NCI-H1105 treated with DMSO at 0.1 percent for 48 hours (cell line): ENCODE data around the gene LRRC52.
A peak's percentile ranks its signal among the peaks of the same experiment; 100 is the strongest.

Experiments used
- DNase-seq: peaks from one replicate; lab custom pipeline; 2025; lab: John Stamatoyannopoulos, UW

LRRC52 gene

GRCh38 chr1:165537356-165538109 is 6.3 kb upstream of the LRRC52 start:
- no peak for DNase-seq

DNA sequence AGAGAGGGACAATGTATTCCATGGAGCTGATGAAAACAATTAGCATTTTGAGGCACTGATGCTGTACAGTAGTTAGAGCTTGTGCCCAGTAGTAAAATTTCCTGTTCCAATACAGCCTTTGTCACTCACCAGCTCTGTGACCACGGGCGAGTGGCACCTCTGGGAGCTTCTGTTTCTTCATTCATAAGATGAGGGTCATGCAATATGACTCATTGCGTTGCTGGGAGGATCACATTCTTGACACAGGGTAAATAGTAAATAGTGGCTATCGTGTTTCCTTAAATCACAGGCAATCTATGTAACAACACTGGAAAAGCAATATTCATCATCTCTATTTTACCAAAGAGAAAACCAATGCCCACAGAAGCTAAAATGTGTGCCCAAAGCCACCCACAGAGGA is 4.5 kb upstream of the LRRC52 start:
- no peak for DNase-seq

GRCh38 chr1:165539908-165540307 is 3.9 kb upstream of the LRRC52 start:
- DNase-seq, result no peak

DNA sequence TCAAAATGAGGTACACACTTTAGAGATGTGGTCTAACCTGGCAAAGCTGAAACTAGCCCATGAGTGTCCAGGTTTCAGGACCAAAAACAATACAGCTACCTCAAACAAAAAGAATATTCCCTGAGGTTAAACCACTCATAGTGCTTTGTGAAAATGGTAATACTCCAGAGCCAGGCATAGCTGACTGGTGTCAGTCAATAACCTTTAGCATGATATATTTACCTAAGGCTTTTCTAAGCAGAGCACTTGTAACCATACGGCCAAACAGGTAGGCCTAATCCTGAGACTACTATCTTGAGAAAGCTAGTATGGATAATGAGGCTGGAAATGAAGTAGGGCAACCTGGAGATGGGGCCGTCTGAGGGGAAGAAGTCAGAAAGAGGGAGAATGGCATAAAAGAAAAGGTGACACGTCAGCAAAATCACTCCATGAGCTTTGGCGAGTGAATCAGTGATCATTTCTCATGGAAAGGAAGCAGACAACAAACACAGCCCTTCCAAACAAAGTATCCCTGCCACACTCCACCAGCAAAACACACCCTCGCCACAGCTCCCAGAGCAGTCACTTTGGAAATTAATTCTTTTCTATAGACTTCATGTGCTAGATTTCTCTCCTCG is 1.7 kb upstream of the LRRC52 start:
- no peak for DNase-seq

- peak; percentile 9 for DNase-seq
These were observed 1.2 kb upstream of the LRRC52 start for GRCh38 chr1:165542647-165543046.

DNA sequence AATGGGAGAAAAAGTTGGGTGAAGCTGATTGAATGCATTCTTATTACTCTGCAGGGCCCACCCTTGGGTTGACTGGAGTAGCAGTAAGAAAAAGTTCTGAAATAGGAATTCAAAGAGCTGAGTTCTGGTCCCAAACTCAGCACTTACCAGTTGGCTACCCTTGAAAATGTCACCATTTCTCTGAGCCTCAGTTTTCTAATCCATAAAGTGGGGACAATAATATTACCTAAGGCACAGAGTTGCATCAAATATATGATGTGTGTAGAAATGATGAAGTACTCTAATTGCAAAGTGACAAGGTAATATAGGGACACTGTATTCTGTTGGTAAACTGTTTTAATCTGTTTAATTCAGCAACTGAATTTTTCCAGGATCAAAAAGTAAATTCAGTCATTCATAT is 1.2 kb downstream of the LRRC52 start:
- no peak for DNase-seq

DNA sequence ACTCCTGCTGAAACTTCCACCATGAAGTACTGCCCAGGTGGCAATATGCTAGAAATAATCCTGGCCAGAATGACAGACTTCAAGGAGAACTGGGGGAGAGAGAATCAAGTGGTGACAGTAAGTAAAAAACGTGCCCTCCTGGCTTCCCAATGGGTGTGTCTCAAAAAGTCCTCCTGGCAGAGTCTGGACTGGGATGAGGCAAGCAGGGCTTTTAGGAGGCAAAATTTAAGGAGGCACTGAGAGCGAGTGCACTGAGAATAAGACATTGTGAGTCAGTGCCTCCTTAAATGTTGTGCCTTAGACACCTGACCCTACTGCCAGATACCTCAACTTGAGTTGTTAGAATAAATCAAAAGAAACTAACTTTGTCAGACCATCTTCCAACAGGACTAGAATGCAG is 2.2 kb downstream of the LRRC52 start:
- DNase-seq, result no peak

GRCh38 chr1:165549973-165550372 is 6.2 kb downstream of the LRRC52 start:
- no peak for DNase-seq

- no peak for DNase-seq
These were observed 7.7 kb downstream of the LRRC52 start for GRCh38 chr1:165551469-165551868.

- peak; percentile 26 for DNase-seq
These were observed 17.3 kb downstream of the LRRC52 start for GRCh38 chr1:165560883-165561656.

GRCh38 chr1:165562571-165562970 is 18.8 kb downstream of the LRRC52 start:
- no peak for DNase-seq

GRCh38 chr1:165563551-165563950 is 19.8 kb downstream of the LRRC52 start:
- DNase-seq, result no peak

DNA sequence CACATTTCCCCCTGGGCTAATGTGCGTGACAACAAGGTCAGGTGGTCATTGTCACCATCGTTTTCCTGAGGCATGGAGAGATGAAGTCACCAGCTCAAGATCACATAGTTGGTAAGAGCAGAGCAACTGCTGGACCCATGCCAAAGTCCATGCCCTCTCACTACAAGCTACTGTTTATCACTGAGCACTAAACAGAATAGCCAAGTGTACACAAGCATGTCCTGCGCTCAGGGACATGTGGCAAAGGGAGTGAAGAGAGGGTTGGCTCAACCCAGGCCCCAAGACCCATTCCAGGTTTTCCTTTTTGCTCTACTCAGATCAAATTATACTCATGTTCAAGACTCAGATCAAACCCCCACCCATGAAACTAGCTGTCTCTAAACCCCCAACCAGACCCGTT is 20.8 kb downstream of the LRRC52 start:
- no peak for DNase-seq

GRCh38 chr1:165565751-165566490 is 22.1 kb downstream of the LRRC52 start:
- no peak for DNase-seq

DNA sequence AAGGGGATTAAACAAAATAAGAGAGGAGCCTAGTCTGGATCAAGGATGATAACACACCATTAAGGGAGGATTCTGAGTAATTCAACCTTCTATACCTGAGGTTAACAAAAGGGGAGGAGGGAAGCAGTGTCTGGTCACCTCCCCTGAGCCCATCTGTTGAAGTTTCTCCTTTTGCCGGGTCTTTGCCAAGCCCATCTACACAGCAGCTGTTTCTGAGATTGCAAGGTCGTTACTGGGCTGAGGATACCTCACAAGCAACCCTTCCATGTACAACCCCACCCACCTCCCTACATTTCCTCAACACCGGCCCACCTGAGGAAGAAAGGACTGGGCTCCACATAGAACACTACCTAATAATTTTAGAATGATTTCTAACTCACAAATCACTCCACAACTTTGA is 26.3 kb downstream of the LRRC52 start:
- DNase-seq, result no peak

DNA sequence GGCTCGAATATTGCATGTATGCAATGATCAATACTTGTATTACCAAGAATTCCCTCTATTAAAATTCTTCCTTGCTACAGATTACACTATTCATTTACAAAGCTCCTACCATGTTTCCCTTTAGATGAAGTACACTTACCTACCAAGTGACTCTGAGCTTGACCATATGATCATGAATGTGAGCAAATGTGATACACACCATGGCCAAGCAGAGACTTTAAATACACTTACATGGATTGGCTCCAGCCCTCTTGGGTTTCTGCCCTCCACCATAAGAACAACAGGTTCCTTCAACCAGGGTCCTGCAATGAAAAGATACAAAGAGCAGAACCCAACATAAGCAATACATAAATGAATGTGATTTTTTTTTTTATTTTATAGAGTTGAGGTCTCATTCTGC is 30.0 kb downstream of the LRRC52 start:
- no peak for DNase-seq

GRCh38 chr1:165574295-165574694 is 30.5 kb downstream of the LRRC52 start:
- DNase-seq, result no peak

DNA sequence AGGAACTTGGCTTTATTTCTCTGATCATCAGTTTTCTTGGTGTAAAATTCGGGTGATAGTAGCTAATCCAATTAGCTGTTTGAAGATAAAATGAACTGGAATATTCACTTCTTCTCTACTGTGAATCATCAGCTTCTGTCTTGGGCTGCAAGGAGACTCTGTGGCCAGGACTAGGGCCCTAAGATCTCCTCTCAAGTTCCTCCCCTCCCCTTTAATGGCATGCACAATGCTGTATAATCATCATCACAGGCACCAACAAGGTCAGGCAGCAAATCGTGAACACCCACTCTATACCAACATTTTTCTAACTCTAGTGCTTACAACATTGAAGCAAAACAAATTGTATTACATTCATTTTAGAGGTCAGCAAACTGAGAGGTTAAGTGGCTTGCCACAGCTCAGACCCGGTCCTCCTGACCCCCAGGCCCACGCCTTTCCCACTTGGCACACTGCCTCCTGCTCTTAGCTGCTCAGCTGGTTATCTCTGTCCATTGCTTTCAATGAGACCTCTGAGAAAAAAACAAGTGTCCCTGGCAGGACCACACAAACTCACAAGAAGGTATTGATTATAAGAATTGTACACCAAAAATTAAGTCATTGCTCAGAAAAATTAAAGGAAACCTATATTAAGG is 31.8 kb downstream of the LRRC52 start:
- no peak for DNase-seq

- DNase-seq, result no peak
These were observed 32.7 kb downstream of the LRRC52 start for GRCh38 chr1:165576536-165576935.

DNA sequence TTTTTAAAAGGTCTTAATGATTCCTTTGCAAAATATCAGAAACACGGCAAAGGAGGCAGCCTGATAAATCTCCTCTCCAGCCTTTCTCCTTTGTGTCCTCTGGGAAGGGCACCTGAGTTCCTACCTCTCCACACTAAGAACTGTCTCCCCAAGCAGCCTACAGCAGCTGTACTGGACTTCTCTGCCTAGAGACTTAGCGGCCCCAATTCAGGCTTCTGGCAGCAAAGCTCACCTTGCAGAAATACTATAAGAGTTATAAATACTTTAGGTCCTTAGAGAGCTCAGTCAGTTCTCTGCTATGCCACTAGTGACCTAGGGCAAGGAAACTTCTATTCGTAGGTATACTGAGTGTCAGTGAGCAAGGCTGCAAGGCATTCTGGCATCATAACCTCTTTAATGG is 33.9 kb downstream of the LRRC52 start:
- DNase-seq, result no peak

GRCh38 chr1:165580931-165581871 is 37.4 kb downstream of the LRRC52 start:
- DNase-seq, result no peak
